IMR-90 (cell line): ENCODE results near the gene TSPAN14.

Experiments used
- CEBPB ChIP-seq: IDR thresholded peaks from 2 replicates; pipeline ENCODE4 v1.6.1; 2012; ENCODE audit warnings: low read depth, low read length, improper control_type of control experiment
- CTCF ChIP-seq: conservative IDR thresholded peaks from 2 replicates; pipeline ENCODE4 v1.5.1; 2012; ENCODE audit warnings: mild to moderate bottlenecking, low read depth, low read length, improper control_type of control experiment
- FOS ChIP-seq: fragments of 150-350 bp; IDR thresholded peaks from 2 replicates; pipeline ENCODE4 v1.6.1; 2016; ENCODE audit warnings: low read depth, low read length
- MAFK ChIP-seq: IDR thresholded peaks from 2 replicates; pipeline ENCODE4 v1.6.1; 2012; ENCODE audit warnings: low read depth, low read length, improper control_type of control experiment
- MAZ ChIP-seq: IDR thresholded peaks from 2 replicates; pipeline ENCODE4 v1.6.1; 2012; ENCODE audit warnings: low read depth, mild to moderate bottlenecking, low read length, improper control_type of control experiment, moderate library complexity, borderline replicate concordance
- NFE2L2 ChIP-seq: fragments of 150-350 bp; IDR thresholded peaks from 2 replicates; pipeline ENCODE4 v1.6.1; 2016; ENCODE audit warnings: low read depth, mild to moderate bottlenecking, low read length
- POLR2A ChIP-seq: IDR thresholded peaks from 2 replicates; pipeline ENCODE4 v1.6.1; 2012; ENCODE audit warnings: mild to moderate bottlenecking, low read depth, low read length
- RAD21 ChIP-seq: IDR thresholded peaks from 2 replicates; pipeline ENCODE4 v1.6.1; 2012; ENCODE audit warnings: low read length, improper control_type of control experiment
- RFX5 ChIP-seq: IDR thresholded peaks from 2 replicates; pipeline ENCODE4 v1.8.0; 2012; ENCODE audit warnings: low read depth, mild to moderate bottlenecking, low read length, moderate library complexity
- SMC3 ChIP-seq: fragments of 150-350 bp; IDR thresholded peaks from 2 replicates; pipeline ENCODE4 v1.6.1; 2016; ENCODE audit warnings: low read depth, mild to moderate bottlenecking, antibody characterized with exemption, low read length, moderate library complexity
- USF2 ChIP-seq: fragments of 150-350 bp; IDR thresholded peaks from 2 replicates; pipeline ENCODE4 v1.6.1; 2017; ENCODE audit warnings: mild to moderate bottlenecking, antibody characterized with exemption, low read length, low read depth

- TF ChIP-seq CTCF (no peak), MAFK (no peak), SMC3 (no peak), USF2 (no peak), POLR2A (no peak), FOS (no peak), CEBPB (no peak), MAZ (no peak), NFE2L2 (no peak), RFX5 (no peak), RAD21 (no peak)
These were observed 1.6 kb downstream of the TSPAN14 start for GRCh38 chr10:80455461-80456349.
